ENCODE measurements around the gene CARMIL1. TPM values are rescaled to one million over a fixed set of nuclear protein-coding genes. Genes with fewer than 3 reads are reported as not detected.

Gene CARMIL1
- polyA plus RNA-seq, 1 donor, result 2.2 TPM

DNA sequence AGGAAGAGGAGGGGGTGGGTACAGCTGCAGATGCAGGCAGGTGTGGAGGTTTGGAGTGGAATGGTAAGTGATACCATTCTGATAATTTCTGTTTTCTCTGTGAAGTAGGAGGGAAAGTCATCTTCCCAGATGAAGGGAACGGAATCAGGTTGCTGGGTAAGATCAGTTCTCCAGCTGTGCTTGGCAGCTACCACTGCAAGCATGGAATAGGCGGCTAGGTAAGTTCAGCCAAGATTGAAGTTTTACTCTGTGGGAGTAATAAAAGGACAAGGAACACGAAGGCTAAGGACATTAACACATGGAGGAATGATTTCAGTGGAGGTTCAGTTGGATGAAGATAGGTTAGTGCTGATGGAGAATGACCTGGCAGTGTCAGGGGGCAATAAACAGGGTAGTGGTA lies 128.3 kb downstream of the CARMIL1 start:
- DNase-seq (ENCODE audit: low read depth), result no peak

DNA sequence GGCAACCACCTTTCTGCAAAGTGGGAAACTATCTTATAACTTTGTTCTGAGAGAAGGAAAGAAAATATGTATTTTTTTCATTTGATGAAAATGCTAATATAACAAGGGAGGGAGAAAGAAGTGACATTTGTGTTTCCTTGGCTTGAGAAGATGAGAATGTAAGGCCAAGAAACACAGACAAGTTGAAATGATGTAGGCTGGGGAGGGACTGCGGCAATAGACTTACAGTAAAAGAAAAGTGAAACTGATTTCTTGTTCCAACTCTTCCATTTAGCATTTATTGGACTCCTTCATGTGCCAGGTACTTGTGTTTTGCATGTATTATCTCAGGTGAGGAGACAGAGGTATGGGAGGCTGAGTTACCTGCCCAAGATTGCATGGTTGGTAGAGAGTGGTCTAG lies 130.9 kb downstream of the CARMIL1 start:
- DNase-seq (ENCODE audit: low read depth), result no peak

DNA sequence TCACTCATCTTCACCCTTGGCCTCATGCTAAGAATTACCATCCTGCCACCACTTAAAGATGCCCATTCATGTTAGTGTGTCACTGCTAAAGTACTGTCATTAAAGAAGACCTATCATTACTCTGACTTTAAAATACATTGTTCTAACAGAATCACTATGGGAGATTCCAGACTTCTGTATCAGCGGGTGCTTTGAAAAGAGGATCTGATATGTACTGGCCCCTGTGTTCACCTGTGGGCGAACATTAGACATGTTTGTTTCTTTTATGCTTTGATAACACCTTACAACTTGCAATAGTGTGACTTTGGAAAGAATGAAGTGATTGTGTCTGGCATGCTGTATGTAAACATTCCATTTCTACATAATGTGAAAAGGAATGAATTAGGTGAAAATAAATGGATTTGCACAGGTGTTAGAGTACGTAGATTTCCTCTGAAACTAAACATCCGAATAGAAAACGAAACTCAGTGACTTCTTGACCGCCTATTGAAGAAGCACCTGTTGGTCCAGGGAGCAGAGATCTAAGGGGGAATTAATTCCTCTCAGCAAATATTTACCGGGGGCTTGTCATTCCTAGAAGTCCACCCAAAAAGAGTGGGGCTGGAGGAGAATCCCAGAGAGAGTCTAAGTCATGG lies 132.3 kb downstream of the CARMIL1 start:
- DNase-seq (ENCODE audit: low read depth), result no peak

DNA sequence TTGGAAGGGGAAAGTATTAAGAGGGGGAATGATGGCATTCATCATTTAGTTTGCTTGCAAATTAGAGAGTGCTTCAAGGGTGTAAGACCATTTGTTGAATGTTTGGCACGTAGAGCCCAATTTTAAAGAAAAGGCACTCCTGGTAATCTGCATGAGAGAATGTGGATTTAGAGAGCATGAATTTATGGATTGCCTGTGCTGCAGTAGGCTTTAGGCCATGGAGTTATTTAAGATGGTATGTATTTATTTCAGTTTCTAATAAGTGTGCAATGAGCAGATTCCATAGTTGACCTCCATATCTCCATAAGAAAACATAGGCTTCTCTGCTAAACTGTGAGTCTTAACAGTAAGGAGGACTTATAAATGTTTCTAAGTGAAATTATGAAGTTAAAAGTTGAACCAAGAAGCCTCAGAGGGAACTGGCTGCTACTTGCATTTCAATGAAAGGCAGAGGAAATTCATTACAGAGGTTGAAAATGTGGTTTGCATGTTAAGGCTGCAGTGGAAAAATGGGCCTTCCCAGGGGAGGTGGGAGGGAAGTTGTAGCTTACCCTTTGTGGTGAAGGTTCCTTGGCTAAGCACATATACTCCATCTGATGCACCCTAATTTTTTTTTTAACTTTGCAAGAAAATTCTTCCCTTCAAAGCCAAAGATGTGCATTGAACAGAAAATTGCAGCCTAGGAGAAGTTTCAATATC lies 134.2 kb downstream of the CARMIL1 start:
- no peak for DNase-seq (ENCODE audit: low read depth)

DNA sequence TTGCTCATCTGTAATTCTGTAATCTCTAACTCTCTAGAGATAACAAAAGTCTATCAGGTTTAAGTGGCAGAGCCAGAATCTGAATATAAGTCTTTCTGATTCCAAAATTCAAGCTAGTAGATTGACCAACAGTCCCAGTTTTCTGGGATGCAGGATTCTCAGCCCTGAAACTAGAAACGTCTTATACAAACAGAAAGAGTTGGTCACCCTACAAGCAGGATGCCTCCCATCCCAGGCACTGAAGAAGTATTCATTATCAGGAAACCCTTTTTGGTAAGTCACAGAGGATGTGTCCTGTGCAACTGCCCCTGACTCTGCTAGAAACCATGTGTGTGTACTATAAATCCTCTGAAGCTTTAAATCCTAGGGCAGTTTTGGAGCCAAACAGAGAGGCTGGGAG lies 135.0 kb downstream of the CARMIL1 start:
- DNase-seq (ENCODE audit: low read depth), result no peak

DNA sequence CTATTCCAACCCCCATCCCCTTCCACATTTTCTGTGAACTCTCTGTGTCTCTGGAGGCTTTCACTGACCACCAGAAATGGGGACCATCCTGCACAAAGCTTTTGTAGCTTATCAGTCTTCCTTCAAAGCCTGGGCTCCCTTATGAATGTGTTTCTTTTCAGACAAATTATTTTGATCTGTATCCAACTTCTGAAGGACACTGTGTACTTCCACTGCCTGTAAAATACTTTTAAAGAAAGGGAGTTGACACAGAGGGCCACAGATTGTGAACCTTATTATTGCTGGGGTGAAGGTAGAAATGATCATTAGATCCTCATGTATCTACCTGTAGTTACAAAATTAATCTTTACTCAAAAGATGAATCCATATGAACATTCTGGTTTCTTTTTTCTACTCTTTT lies 135.6 kb downstream of the CARMIL1 start:
- DNase-seq (ENCODE audit: low read depth), result no peak

DNA sequence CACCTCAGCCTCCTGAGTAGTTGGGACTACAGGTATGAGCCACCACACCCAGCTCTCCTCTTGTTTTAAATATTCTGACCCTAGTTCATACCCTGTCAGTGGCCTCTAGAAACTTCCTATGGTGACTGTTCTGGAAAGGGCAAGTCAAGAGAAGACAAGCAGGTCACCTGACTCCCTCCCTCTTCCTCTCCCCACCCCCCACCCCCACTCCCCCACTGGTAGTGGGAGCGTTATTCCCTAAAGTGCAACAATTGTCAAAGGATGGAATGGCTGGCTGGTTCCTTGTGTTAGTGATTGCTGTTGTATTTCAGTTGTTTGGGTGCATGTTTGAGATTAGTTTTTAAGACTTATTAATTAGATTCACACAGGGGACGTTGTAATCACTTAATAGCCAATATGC lies 136.1 kb downstream of the CARMIL1 start:
- DNase-seq (ENCODE audit: low read depth), result no peak

DNA sequence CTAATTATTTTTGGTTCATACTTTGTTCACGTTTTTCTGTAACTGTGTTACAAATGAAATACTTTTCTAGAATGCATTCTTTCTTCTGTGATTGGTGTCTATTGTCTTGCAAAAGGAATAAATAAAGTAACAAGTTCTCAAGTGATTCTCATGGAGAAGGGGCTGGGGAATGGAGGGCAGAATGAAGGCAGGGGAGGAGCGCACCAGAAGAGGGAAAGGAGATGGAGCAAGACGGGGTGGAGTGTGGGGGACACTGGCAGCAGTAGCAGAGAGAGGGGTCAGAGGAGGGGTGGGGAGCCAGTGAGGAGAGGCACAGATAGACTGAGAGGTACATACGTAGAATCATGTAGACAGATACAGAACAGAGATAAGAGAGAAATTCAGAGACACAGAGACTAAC lies 136.5 kb downstream of the CARMIL1 start:
- DNase-seq (ENCODE audit: low read depth), result no peak

DNA sequence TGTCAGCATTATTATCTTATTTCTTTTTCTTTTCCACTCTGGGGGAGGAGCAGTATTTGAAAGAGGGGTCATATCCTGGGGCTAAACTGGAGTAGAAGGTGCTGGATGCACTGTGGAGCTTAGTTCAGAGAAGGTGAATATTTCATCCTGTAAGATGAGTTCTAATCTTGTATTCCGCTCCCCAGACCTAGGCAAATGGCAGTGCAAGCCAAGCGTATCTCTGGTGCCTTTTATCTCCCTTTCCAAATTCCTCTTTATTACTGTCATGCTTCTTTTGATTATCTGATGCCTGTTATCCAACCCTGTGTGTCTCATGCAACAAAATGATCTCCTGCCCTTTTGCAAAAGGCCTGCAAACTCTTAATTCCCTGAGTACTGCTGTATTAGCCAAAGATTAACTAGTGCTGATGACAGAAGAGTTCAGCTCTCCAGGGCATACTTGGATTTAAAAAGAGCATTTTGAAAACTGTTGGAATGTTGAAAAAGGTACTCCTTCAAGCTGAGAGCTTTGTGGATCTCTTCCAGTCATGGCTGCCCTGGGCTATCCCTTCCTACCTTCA lies 138.0 kb downstream of the CARMIL1 start:
- no peak for DNase-seq (ENCODE audit: low read depth)

DNA sequence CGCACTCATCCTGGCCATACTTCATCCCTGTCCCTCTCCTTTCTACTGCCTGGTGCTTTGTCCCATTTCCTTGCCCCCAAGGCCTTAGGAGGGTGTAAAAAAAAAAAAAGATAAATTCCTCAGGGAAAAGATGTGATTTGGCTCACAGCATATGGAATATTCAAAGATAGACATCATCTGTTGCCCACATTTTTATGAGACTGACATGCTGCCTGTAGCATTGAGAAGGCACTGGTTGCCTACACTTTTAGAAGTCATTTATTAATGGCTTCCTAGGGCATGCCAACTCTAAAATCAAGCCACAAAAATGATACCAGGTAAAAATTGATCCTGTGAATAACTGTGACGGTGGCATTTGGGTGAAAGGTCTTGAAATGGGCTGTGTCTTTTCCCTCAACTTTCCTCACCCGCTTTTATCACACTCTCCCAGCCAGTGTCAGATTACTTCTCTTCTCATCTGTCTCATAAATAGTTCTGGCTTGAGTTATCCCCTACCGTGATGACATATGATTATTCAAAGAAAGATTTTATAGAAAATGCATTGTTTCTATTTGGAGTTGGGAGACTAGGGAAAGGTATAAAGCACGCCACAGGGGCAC lies 139.4 kb downstream of the CARMIL1 start:
- DNase-seq (ENCODE audit: low read depth), result no peak

DNA sequence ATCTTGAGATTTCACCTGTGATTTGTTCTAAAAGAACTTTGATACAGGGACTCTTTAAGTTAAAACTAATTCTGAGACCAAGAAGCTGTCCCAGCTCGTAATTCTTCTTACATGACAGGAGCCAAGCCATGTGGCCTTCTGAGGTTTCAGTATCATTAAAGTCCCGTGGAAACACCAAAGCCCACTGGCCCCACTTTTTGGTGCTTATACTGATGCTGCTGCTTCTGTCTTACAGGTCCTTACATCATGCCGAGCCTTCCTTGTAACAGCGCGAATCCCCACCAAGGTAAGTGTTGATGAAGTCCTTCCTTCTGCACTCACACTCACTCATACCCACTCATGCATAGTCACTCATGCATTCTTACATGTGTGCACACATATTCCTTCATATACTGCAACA lies 140.7 kb downstream of the CARMIL1 start:
- no peak for DNase-seq (ENCODE audit: low read depth)

DNA sequence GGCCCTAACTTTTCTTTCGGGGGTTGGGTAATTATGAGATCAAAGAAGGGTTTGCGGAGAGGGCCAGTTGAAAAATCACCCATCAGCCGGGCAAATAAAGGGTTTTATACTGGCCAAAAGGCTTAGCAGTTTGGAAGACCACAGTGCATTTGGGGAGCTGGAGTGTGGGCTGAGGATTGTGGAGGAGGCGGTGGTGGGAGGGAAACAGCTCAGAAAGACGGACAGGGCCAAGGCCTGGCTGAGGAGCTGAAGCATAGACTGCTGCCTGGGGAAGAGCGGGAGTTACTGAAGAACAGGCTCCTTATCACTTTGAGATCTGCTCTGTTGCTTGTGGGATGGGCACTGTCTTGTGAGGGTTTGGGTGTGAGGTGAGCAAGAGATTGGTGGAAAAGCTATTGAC lies 144.2 kb downstream of the CARMIL1 start:
- DNase-seq (ENCODE audit: low read depth), result no peak

DNA sequence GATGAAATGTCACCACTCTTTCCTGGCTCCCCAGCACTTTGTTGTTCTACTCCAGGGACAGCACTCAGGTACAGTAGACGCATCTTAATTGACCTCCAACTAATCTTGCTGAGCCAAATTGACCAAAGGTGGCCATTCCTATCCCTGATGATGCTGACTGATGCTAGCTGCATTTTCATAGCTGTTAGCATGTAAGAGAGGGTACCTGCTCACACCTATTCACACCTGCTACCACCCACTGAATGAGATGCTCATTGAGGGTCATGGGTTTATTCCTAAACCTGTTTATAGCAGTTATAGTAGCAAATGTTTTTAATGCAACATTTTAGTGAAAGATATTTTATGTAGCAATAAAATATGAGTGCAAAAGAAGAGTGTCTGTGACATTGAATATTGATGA lies 145.1 kb downstream of the CARMIL1 start:
- no peak for DNase-seq (ENCODE audit: low read depth)

DNA sequence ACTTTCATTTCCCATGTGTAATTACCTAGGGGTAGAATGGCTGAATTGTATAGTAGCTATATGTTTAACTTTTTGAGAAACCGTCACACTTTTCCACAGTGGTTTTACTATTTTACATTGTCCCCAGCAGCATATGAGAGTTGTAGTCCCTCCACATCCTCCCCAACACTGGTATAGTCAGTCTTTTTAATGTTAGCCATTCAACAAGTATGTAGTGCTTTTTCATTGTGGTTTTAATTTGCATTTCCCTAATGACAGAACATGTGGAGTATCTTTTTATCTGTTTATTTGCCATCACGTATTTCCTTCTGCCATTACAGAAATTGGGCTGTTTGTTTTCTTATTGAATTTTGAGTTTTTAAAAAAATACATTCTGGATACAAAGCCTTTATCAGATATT lies 148.4 kb downstream of the CARMIL1 start:
- no peak for DNase-seq (ENCODE audit: low read depth)

DNA sequence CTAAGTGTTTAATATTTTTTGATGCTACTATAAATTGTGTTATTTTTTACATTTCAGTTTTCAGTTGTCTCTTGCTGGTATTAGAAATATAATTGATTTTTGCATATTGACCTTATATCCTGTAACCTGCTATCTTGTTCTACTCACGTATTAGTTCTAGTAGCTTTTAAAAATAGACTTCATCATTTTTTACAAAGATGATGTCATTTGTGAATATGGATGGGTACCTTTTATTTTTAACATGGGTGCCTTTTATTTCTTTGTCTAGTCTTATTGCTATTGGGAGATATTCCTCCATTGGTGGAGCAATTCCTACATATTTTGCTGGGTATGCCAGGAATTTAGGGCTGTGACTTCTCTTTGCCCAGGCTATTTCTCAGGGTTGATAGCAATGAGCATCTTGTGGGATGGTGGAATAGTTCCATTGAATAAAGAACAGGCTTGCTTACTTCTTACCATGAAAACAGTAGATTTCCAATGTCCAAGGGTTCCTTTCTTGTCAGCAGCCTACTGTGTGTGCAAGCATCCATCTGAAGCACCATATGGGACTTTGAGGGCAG lies 149.7 kb downstream of the CARMIL1 start:
- DNase-seq (ENCODE audit: low read depth), result no peak

DNA sequence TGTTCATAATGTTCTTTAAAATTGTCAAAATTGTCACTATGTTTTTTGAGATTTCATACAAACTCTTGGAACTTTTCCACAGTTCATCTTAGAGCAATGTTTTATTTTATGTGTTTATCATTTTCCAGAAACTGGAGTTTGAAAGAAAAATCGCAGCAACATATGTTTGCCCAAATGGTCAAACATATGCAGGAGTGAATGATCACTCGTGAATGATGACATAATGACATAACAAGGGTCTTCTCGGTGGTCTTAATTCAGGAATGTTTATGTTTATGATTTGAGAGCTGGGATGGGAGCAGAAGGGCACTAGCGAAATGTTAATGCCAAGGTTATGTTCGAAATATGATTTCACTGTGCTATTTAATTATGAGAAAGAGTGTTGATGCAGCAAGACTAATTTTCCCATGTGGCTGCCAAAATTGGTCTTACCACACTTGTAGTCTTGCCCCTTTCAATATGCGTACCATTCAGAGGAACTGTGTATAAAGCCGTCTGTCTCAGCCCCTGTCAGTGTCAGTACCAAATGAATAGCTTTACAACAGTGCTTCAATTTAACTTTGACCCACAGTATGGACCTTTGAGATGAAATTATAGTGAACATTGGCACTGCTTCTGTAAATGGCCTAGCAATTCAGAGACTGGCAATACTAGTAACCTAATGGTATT lies 152.3 kb downstream of the CARMIL1 start:
- DNase-seq (ENCODE audit: low read depth), result no peak

DNA sequence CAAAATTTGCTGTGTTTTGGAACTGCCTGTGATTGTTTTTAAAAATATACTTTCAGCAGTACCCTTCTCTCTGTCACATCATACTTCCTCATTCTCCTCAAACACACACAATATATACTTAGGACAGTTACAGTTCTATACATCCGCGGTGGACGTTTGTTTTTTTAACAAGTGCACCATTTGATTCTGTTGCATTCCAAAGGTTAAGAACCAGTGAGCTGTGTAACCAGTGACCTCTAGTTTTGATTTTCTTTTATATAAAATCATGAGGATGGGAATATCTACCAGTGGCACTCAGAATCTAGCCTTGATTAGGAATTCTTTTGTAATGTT lies 152.8 kb downstream of the CARMIL1 start:
- no peak for DNase-seq (ENCODE audit: low read depth)

DNA sequence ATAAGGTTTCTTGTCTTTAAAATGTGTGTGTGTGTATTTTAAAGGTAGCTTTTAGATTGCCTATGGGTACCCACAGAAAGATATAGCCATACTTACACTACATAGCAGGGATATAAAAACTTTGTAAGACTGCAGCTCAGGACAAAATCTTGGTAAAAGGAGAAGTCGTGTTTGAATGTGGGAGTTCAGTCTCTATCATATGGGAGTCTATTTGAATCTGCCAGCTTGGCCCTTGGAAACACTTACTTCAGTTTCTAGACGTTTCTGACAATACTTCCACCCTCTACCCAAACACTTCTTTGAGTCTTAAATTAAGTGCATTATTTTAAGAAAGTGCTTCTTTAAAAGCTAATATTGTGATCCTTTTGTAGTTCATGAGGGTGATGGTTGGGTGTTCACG lies 155.7 kb downstream of the CARMIL1 start:
- no peak for DNase-seq (ENCODE audit: low read depth)

DNA sequence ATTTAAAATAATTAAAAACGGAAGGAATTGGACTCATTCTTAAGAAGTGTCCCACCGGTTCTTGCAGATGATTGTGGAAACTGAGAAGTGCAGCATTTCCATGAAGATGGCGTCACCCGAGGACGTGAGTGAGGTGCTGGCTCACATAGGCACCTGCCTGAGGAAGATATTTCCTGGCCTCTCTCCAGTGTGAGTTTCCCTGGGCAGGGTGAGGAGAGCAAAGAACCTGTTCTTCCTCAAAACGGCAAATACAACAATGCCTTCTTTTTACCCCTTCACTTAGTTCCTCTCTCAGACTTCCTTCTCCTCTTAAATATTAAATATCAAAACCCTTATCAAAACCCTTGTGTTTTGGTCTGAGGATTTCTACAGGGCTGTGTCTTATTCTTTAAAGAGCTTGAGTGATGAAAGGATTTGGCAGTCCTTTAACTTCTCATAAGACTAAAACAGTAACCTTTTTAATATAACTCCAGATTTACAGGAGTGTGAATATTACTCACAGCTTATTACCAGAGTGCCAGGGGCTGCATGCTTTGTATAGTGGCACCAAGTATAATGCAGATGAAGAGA lies 156.3 kb downstream of the CARMIL1 start:
- DNase-seq (ENCODE audit: low read depth), result no peak

DNA sequence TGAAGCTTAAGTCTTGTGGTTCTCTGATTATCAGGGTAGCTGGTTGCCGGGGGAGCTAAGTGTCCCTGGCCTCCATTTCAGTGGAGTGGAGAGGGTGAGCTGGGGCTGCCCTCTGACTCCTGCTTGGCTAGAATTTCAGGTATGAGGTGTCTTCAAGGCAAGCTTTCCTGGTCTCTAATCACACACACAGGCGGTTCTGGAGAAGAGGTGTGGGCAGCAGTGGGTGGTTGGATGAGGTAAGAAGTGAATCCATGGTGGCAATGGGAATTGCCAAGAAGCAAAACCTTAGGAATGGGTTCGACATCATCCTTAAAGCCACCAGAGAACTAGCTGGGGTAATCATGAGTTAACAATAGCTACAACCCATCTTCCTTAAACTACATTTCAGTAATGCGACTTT lies 157.6 kb downstream of the CARMIL1 start:
- DNase-seq (ENCODE audit: low read depth), result no peak

DNA sequence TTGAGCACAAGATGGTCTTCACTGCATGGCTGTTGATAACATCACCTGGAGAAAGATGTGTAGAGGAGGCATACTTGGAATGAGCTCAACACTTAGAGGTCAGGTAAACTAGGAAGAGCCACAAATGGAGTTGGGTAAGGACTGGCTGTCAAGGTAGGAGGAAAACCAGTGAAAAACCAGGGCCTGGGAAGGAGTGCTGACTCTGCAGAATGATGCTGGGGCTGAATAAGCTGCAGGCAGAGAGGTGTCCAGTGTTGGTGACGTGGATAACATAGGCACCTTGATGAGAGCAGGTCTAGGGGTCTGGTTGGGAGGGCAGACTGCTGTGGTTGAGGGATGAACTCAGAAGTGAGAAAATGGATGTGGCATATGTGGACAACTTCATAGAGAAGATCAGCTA lies 160.2 kb downstream of the CARMIL1 start:
- no peak for DNase-seq (ENCODE audit: low read depth)

DNA sequence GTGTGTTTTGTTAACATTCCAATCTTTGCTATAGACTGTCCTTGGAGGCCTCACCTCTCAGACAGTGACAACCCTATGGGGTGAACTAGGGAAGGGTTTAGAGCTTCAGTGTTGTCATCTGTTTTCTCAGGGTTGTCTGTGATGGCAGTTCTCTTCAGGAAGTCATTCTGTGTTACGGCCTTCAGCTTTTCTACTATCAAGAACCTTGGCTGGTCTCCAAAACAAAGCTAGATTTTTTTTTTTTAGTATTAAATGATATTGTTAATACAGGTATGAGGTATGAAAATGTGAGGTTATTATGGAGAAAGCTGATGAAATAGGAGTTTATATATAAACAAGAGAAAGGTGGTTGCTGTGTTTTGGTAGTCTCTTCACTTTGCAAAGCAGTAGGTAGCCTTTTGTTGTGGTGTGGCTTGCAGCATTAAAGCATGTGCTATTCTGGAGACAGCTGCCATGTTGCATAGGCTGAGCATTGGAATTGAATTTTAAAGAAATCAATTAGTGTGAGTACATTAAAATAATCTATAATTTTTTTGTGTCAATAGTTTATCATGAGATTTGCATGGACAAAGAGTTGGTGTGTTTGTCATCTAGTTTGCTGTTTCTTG lies 162.6 kb downstream of the CARMIL1 start:
- DNase-seq (ENCODE audit: low read depth), result no peak
